Coronary artery (tissue), 2 donors: ENCODE results near the gene DCAF4.
"Not testable (repeated sequence)": the region's sequence is repeated elsewhere in the genome, so short reads cannot be mapped to it uniquely, and the experiment has no call there.

Experiments used
- DNase-seq: peaks from one replicate; pipeline ENCODE4 v3.0.0-alpha.2; 2017; ENCODE audit warnings: low spot score
- H3K27ac ChIP-seq, 2 donors: fragments of 200-600 bp; sonication (generic); one replicate each; pipeline ENCODE4 v1.5.1; 2016 to 2019
- H3K4me3 ChIP-seq: fragments of 200-600 bp; sonication (generic); 2 replicates; pipeline ENCODE4 v1.5.1; 2016; ENCODE audit warnings: mild to moderate bottlenecking, moderate library complexity
- CTCF ChIP-seq: fragments of 200-600 bp; sonication (generic); IDR thresholded peaks from one replicate; pipeline ENCODE4 v1.5.1; 2019; ENCODE audit warnings: antibody characterized with exemption

Gene DCAF4

DNA sequence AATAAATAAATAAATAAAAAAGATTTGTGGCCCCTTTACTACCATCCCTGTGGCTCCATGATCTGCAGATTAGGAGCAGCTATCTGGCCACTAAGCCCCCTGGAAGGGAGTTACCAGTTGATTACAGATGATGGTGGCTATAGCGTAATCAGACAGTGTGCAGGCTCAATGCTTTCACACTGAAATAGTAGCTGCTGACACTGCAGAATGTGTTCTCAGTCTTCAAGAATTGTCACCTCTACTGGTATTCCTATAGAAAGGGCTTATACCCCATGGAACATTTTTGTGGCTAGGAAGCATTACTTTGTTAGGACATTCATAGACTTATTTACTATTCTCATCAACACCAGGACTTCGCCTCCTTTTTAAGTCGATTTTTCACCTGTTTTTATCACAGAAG, 30.9 kb downstream of the DCAF4 start:
- Histone ChIP-seq H3K4me3 (no peak overlapping the region), H3K27ac (no peak overlapping the region)
- no peak for DNase-seq
- no peak for TF ChIP-seq CTCF

DNA sequence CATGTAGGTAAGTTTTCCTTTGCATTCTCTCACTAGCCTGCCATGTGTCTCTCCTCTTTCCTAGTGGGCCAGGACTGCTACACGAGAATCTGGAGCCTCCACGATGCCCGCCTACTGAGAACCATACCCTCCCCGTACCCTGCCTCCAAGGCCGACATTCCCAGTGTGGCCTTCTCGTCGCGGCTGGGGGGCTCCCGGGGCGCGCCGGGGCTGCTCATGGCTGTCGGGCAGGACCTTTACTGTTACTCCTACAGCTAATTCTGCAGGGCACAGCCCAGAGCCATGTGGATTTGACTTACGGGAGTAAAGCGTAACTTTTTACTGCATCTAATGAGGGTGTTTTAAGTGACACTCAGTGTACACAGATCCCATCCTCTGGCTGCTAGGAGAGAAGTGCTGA, 32.3 kb downstream of the DCAF4 start:
- no peak overlapping the region for H3K4me3 ChIP-seq
- DNase-seq, result no peak
- TF ChIP-seq CTCF, result no peak
- H3K27ac ChIP-seq, result no peak overlapping the region

DNA sequence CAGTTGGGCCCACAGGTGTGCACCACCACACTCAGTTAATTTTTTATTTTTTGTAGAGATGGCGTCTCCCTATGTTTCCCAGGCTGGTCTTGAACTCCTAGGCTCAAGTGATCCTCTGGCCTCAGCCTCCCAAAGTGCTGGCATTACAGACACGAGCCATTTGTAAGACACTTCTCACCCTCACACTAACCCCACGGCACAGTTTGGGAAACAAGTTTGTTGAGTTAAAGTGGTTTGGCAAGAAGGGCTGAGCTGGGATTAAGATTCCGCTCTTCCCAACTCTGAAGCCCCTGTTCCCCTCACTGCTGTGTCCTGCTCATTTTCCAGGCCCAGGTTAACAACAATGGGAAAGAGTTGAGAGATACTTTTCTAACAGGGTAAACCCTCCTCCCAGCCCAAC, 34.8 kb downstream of the DCAF4 start:
- not testable (repeated sequence) for H3K4me3 ChIP-seq, H3K27ac ChIP-seq, DNase-seq

DNA sequence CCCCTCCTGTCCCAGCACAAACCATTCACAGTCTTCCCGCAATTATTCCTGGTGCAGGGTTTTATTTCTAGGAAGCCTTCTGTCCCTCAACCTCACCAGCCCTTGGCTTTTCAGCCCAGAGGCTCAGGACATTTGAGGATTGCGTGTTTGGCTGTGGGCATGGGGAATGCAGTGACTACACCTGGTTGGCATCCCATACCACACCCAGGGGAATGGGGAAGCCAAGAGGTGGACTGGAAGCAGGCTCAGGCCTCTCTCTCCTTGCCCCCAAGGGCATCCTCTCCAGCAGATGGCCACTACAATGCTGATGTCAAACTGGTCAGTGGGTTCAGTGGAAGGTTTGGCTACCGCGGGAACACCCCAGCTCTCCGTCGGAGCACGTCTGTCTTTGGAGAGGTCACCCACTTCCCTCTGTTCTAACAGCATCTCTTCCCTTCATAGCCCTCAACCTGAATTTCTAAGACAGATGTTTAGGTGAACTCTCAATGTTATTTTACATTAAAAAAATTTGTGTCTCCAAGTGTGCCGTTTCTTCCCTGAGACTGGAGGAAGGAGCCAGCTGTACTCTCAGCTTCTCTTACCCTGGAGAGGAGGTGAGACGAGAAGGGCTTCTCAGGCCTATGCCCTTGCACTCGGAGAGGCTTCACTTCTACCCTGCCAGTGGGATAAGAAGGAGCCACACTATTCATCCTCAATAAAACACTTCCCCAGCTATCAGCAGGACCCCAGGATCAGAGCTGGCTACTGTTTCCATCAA, 35.5 kb downstream of the DCAF4 start:
- TF ChIP-seq CTCF, result no peak
- no peak overlapping the region for H3K4me3 ChIP-seq
- H3K27ac ChIP-seq, result no peak overlapping the region
- no peak for DNase-seq

DNA sequence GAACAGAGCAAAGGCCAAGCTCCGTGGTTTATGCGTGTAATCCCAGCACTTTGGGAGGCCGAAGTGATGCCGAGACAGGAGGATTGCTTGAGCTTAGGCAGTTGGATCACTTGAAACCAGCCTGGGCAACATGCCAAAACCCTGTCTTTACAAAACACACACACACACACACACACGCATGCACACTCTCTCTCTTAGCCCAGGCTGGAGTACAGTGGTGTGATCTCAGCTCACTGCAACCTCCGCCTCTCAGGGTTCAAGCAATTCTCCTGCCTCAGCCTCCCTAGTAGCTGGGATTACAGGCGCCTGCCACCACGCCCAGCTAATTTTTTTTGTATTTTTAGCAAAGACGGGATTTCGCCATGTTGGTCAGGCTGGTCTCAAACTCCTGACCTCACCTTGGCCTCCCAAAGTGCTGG, 36.1 kb downstream of the DCAF4 start:
- not testable (repeated sequence) for H3K27ac ChIP-seq, H3K4me3 ChIP-seq, DNase-seq

DNA sequence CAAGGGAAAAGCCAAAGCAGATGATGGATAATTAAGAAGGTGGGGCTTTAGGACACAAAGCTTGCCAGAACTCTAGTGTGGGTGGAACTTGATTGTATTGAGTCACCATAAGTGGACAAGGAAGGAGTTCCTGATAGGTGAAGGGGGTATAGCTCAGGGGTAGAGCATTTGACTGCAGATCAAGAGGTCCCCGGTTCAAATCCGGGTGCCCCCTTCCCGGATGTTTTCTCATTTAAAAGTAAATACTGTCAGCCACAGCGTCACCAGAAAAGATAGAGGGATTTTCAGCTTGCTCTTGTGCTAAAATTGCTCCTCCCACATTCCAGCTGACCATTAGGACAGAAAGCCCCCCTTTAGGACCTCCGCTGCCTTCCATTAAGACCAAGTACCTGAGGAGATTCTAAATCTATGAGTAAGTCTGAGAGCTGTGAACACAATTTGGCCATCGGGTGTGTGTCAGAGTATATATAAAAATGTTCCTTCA, 36.6 kb downstream of the DCAF4 start:
- no peak for DNase-seq
- no peak overlapping the region for H3K4me3 ChIP-seq
- H3K27ac ChIP-seq, result no peak overlapping the region
- TF ChIP-seq CTCF, result no peak

- DNase-seq, result no peak
- Histone ChIP-seq H3K4me3 (no peak overlapping the region), H3K27ac (no peak overlapping the region)
- TF ChIP-seq CTCF, result no peak
Measured at GRCh38 chr14:72965249-72965648, 39.0 kb downstream of the DCAF4 start.

DNA sequence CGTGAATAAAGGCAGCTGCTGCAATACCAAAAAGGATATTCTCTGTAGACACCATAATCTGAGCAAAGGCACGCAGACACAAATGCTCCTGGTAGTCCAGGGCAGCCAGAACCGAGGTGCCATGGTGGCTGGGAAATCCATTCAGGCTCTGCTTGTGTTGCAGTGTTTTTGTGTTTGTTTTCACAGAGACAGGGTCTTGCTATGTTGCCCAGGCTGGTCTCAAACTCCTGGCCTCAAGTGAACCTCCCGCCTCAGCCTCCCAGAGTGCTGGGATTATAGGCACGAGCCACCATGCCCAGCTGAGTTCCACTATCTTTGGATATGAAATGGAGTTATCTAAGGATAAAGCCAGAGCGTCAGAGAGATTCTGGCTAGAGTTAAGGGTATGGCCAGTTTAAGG, 39.8 kb downstream of the DCAF4 start:
- no peak for TF ChIP-seq CTCF
- H3K4me3 ChIP-seq, result no peak overlapping the region
- no peak overlapping the region for H3K27ac ChIP-seq
- DNase-seq, result no peak
